ENCODE measurements around the gene TRIM15. TPM values are rescaled to one million over a fixed set of nuclear protein-coding genes. Genes with fewer than 3 reads are reported as not detected.
"Not testable (repeated sequence)": the region's sequence is repeated elsewhere in the genome, so short reads cannot be mapped to it uniquely, and the experiment has no call there.

TRIM15 gene
- total and polyA plus RNA-seq, 7 donors = 0.28 to 52.0 (median 38.4) TPM; not detected in 2

DNA sequence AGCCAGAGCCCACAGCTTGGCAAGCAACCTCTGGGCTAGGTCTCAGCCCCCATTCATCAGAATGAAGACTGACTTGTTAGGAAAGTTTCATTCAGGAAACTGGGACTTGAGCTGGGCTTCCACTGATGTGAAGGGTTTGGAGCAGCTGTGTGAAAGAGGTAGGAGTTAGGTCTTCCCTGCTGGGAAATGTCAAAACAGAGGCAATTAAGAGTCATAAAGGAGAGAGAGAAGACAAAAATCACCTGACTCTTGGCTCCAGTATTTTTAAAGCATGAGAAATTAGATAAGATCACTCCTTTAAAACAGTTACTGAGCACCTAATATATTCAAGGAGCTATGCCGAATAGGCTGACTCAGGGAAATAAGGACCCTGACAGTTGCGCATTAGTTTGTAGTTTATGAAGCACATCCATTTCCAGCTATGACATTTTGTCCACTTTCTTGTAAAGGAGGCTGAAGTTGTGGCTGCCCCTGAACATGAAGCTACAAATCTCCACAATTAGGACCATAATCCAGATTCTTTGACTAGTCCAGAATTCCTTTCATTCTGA is 31.3 kb upstream of the TRIM15 start:
- Histone ChIP-seq H3K4me1 (peaks cover 0 to 12% (median 10%) of the 10 kb centered on the region in 4 donors), H3K4me3 (no peak overlapping the region), H3K27me3 (peaks cover 39 to 84% (median 40%) of the 10 kb centered on the region in 3 donors), H3K27ac (no peak overlapping the region), H3K9me3 (no peaks in the 10 kb centered on the region), H3K36me3 (no peaks in the 10 kb centered on the region)
- DNase-seq = no peak
- 70 to 87% methylated on average over 2 of the region's 2 CpGs for WGBS, 2 donors
- TF ChIP-seq POLR2A (IDR thresholded peaks at IDR 0.05) (no peak), POLR2AphosphoS5 (IDR thresholded peaks at IDR 0.05) (no peak), EP300 (IDR thresholded peaks at IDR 0.05) (no peak), CTCF (IDR thresholded peaks at IDR 0.05) (no peak)
- intact Hi-C loops (cut with DNase I) = loop anchor here (1.0 kb wide), 1 partner anchor 29 kb away; no protein-coding TSS in a partner anchor

DNA sequence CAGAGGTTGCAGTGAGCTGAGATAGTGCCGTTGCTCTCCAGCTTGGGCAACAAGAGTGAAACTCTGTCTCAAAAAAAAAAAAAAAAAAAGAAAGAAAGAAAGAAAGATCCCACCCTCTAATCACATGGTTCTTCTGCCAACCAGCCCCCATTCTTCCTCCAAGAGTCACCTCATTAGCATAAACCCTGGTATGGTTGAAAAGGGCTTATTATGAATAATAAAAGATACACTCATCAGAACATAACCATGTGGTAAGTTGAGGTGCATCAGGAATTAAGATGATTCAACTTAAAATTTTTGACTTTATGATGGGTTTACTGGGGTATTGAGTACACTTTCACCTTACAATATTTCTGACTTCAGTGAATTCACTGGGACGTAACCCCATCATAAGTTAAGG is 28.2 kb upstream of the TRIM15 start:
- no peak for DNase-seq
- 86 to 89% methylated on average over 2 of the region's 2 CpGs for WGBS, 2 donors
- Histone ChIP-seq H3K4me1 (peaks cover 0 to 4% (median 0%) of the 10 kb centered on the region in 4 donors), H3K9me3 (no peaks in the 10 kb centered on the region), H3K27me3 (peaks cover 8 to 59% (median 11%) of the 10 kb centered on the region in 3 donors), H3K4me3 (no peak overlapping the region), H3K27ac (no peak overlapping the region), H3K36me3 (no peaks in the 10 kb centered on the region)
- intact Hi-C loops (cut with DNase I) = no loop called here
- TF ChIP-seq POLR2A (IDR thresholded peaks at IDR 0.05) = no peak
- TF ChIP-seq POLR2AphosphoS5 (IDR thresholded peaks at IDR 0.05) = no peak
- TF ChIP-seq EP300 (IDR thresholded peaks at IDR 0.05) = no peak
- TF ChIP-seq CTCF (IDR thresholded peaks at IDR 0.05) = no peak

DNA sequence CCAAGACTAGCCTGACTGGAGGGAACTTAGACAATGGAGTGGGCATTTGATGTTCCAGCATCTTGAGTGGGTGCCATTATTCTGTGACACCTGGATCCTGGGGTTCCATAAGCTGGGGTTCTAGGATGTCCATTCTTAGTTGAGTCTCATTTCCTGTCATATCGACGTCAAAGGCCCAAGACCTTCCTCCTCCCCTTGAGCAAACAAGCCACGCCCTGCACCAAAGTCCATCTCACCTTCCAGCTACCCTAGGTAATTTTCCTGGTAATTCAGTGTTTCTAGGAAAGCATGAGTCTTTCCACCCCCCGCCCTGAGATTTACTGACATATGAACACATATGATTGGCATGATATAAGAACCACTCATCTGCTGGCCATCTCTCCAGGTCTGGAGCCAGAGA is 27.6 kb upstream of the TRIM15 start, which contains the start of gene TRIM40:
TSS of gene TRIM40 (plus strand) at position 384 of the 400 bp plus-strand sequence. CDS start 897 bp downstream, outside the sequence.
- WGBS, 2 donors = 9 to 62% methylated on average over 4 of the region's 4 CpGs
- no peaks in the 10 kb centered on the region for H3K9me3 ChIP-seq
- H3K27me3 ChIP-seq = peaks cover 2 to 53% (median 5%) of the 10 kb centered on the region in 3 donors
- DNase-seq = no peak
- no peak within 1 kb of the TSS for H3K4me3 ChIP-seq
- TF ChIP-seq EP300 (IDR thresholded peaks at IDR 0.05) = no peak
- H3K4me1 ChIP-seq = peaks cover 0 to 2% (median 0%) of the 10 kb centered on the region in 4 donors
- no peak within 1 kb of the TSS for H3K27ac ChIP-seq
- intact Hi-C loops (cut with DNase I) = no loop called here
- no peaks in the 10 kb centered on the region for H3K36me3 ChIP-seq

GRCh38 chr6:30136570-30137286 is 26.6 kb upstream of the TRIM15 start:
- intact Hi-C loops (cut with DNase I) = no loop called here

GRCh38 chr6:30140240-30140639 is 23.1 kb upstream of the TRIM15 start:
- H3K4me1 ChIP-seq; H3K36me3 ChIP-seq; intact Hi-C loops (cut with DNase I); DNase-seq; H3K9me3 ChIP-seq; H3K27ac ChIP-seq; H3K4me3 ChIP-seq: not testable (repeated sequence)
- 86 to 90% methylated on average over 8 of the region's 8 CpGs for WGBS, 2 donors
- H3K27me3 ChIP-seq = peaks cover 0 to 26% (median 0%) of the 10 kb centered on the region in 3 donors

More at GRCh38 chr6:30136570-30137286, 26.6 kb upstream of the TRIM15 start:
- DNase-seq = no peak
- no peaks in the 10 kb centered on the region for H3K9me3 ChIP-seq
- H3K27ac ChIP-seq = no peak overlapping the region
- TF ChIP-seq POLR2A (IDR thresholded peaks at IDR 0.05) (no peak), POLR2AphosphoS5 (IDR thresholded peaks at IDR 0.05) (no peak), EP300 (IDR thresholded peaks at IDR 0.05) (no peak), CTCF (IDR thresholded peaks at IDR 0.05) (no peak)
- H3K27me3 ChIP-seq = peaks cover 0 to 45% (median 0%) of the 10 kb centered on the region in 3 donors
- WGBS, 2 donors = 68 to 76% methylated on average over 11 of the region's 11 CpGs
- H3K4me1 ChIP-seq = no peaks in the 10 kb centered on the region
- H3K36me3 ChIP-seq = no peaks in the 10 kb centered on the region
- H3K4me3 ChIP-seq = no peak overlapping the region
